Lung (tissue), 12 donors: ENCODE results near the gene VWC2L. TPM values are rescaled to one million over a fixed set of nuclear protein-coding genes. Genes with fewer than 3 reads are reported as not detected.

Source experiments
- ATAC-seq: fragments of 200-7000 bp; cut with Tn5 transposase; one replicate; pipeline ENCODE4 v1.9.1; 2020; ENCODE audit warnings: moderate number of reproducible peaks; ENCODE audit not compliant: insufficient read depth, low FRiP score
- DNase-seq, 3 donors: peaks; one replicate each; pipeline ENCODE4 v3.0.0-alpha.2; 2013 to 2017
- H3K27ac ChIP-seq, 2 donors: one replicate each; pipeline ENCODE4 v1.5.1; 2013; ENCODE audit warnings: mild to moderate bottlenecking in 2 of 2, moderate library complexity in 2 of 2, control low read depth in 1 of 2, inconsistent platforms in 1 of 2, low read depth in 1 of 2, low read length in 1 of 2
- H3K27me3 ChIP-seq, 3 donors: one replicate each; pipeline ENCODE4 v1.5.1; 2013; ENCODE audit warnings: low read length in 2 of 3; ENCODE audit not compliant: control insufficient read depth in 3 of 3, insufficient read depth in 3 of 3
- H3K36me3 ChIP-seq, 4 donors: one replicate each; pipeline ENCODE4 v1.5.1; 2013; ENCODE audit warnings: low read length in 4 of 4, mild to moderate bottlenecking in 1 of 4, moderate library complexity in 1 of 4; ENCODE audit not compliant: control insufficient read depth in 4 of 4, insufficient read depth in 4 of 4
- H3K4me1 ChIP-seq, 5 donors: one replicate each; pipeline ENCODE4 v1.5.1; 2013; ENCODE audit warnings: low read length in 5 of 5, mild to moderate bottlenecking in 2 of 5, moderate library complexity in 1 of 5; ENCODE audit not compliant: control insufficient read depth in 5 of 5, insufficient read depth in 5 of 5
- H3K4me3 ChIP-seq: one replicate; pipeline ENCODE4 v1.5.1; 2013; ENCODE audit warnings: mild to moderate bottlenecking, control low read depth, moderate library complexity
- H3K9ac ChIP-seq, 2 donors: one replicate each; pipeline ENCODE4 v1.5.1; 2013; ENCODE audit warnings: low read length in 2 of 2, control low read depth in 1 of 2; ENCODE audit not compliant: insufficient read depth in 1 of 2
- H3K9me3 ChIP-seq, 4 donors: one replicate each; pipeline ENCODE4 v1.5.1; 2013; ENCODE audit warnings: low read length in 3 of 4, mild to moderate bottlenecking in 1 of 4, moderate library complexity in 1 of 4; ENCODE audit not compliant: control insufficient read depth in 4 of 4, insufficient read depth in 3 of 4
- WGBS, 2 donors: extraction: QIAGEN DNeasy Blood & Tissue Kit; methylation state at CpG; one replicate each; pipeline ENCODE4 v1.1.7; 2013; 5-methylcytosine and 5-hydroxymethylcytosine counted together
- polyA plus RNA-seq, 2 donors: library from polyadenylated mRNA; stranded (reverse); fragments of 200-250 nt; gene quantifications; one replicate each; pipeline ENCODE4 v1.2.1, GENCODE V29; 2013
- total RNA-seq, 2 donors: library from RNA; depleted of rRNA in 1 of 2; stranded (reverse); fragments of >200 nt in 1 of 2; gene quantifications; one replicate each; pipeline ENCODE4 v1.2.1, GENCODE V29; 2014 to 2021
- TF ChIP-seq, protein P1 (sequence below): IDR thresholded peaks from 2 replicates; pipeline ENCODE4 v1.5.1; 2012; ENCODE audit warnings: mild to moderate bottlenecking; ENCODE audit errors: control extremely low read depth, extremely low read depth
- donor health status: control.
- donor health status: control.
- donor health status: Bipolar disorder and iron deficiency.
- donor health status: healthy.
- donor health status: DM: yes; HTN: yes; CAD: no.

The VWC2L gene
- total and polyA plus RNA-seq, 4 donors: 0.01 to 0.57 (median 0.14) TPM

- 68 to 72% methylated on average over 1 of the region's 1 CpG for WGBS, 2 donors
- Histone ChIP-seq H3K4me3 (no peak overlapping the region), H3K9me3 (no peaks in the 10 kb centered on the region), H3K9ac (no peak overlapping the region), H3K27me3 (no peaks in the 10 kb centered on the region), H3K4me1 (no peaks in the 10 kb centered on the region), H3K27ac (no peak overlapping the region), H3K36me3 (no peaks in the 10 kb centered on the region)
- ATAC-seq (no peak), DNase-seq (no peak)
- TF ChIP-seq, protein P1, sequence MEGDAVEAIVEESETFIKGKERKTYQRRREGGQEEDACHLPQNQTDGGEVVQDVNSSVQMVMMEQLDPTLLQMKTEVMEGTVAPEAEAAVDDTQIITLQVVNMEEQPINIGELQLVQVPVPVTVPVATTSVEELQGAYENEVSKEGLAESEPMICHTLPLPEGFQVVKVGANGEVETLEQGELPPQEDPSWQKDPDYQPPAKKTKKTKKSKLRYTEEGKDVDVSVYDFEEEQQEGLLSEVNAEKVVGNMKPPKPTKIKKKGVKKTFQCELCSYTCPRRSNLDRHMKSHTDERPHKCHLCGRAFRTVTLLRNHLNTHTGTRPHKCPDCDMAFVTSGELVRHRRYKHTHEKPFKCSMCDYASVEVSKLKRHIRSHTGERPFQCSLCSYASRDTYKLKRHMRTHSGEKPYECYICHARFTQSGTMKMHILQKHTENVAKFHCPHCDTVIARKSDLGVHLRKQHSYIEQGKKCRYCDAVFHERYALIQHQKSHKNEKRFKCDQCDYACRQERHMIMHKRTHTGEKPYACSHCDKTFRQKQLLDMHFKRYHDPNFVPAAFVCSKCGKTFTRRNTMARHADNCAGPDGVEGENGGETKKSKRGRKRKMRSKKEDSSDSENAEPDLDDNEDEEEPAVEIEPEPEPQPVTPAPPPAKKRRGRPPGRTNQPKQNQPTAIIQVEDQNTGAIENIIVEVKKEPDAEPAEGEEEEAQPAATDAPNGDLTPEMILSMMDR: no peak
Observed at GRCh38 chr2:214545898-214546542, 135.2 kb downstream of the VWC2L start.

GRCh38 chr2:214547931-214548330 is 137.1 kb downstream of the VWC2L start:
- no peak overlapping the region for H3K9ac ChIP-seq
- 59 to 61% methylated on average over 3 of the region's 3 CpGs for WGBS, 2 donors
- no peak for DNase-seq
- H3K36me3 ChIP-seq: no peaks in the 10 kb centered on the region
- peaks cover 0 to 2% (median 0%) of the 10 kb centered on the region in 4 donors for H3K9me3 ChIP-seq
- no peak overlapping the region for H3K27ac ChIP-seq
- ATAC-seq: no peak
- H3K27me3 ChIP-seq: no peaks in the 10 kb centered on the region
- no peak overlapping the region for H3K4me3 ChIP-seq
- TF ChIP-seq, protein P1: no peak
- H3K4me1 ChIP-seq: no peaks in the 10 kb centered on the region

GRCh38 chr2:214549946-214550345 is 139.1 kb downstream of the VWC2L start:
- Histone ChIP-seq H3K27me3 (no peaks in the 10 kb centered on the region), H3K4me3 (no peak overlapping the region), H3K9me3 (peaks cover 0 to 2% (median 0%) of the 10 kb centered on the region in 4 donors), H3K36me3 (no peaks in the 10 kb centered on the region), H3K9ac (no peak overlapping the region), H3K4me1 (no peaks in the 10 kb centered on the region), H3K27ac (no peak overlapping the region)
- 80 to 95% methylated on average over 2 of the region's 2 CpGs for WGBS, 2 donors
- no peak for DNase-seq
- TF ChIP-seq, protein P1: no peak
- no peak for ATAC-seq

- ATAC-seq: no peak
- no peaks in the 10 kb centered on the region for H3K36me3 ChIP-seq
- TF ChIP-seq, protein P1: no peak
Observed at GRCh38 chr2:214550786-214551185, 139.9 kb downstream of the VWC2L start.

More at GRCh38 chr2:214550786-214551185, 139.9 kb downstream of the VWC2L start:
- H3K9me3 ChIP-seq: peaks cover 0 to 2% (median 0%) of the 10 kb centered on the region in 4 donors
- no peak overlapping the region for H3K9ac ChIP-seq
- H3K27me3 ChIP-seq: no peaks in the 10 kb centered on the region
- WGBS, 2 donors: 64 to 80% methylated on average over 3 of the region's 3 CpGs
- no peak overlapping the region for H3K27ac ChIP-seq
- no peaks in the 10 kb centered on the region for H3K4me1 ChIP-seq
- no peak for DNase-seq
- no peak overlapping the region for H3K4me3 ChIP-seq
